Measurements from ENCODE around the gene HCRTR1.

- TF ChIP-seq ZNF121 (tag by site-specific recombination; IDR thresholded peaks at IDR 0.05) (no peak), ZNF76 (tag by site-specific recombination; IDR thresholded peaks at IDR 0.05; ENCODE audit: borderline replicate concordance, low read depth) (no peak), MYNN (tag by site-specific recombination; IDR thresholded peaks at IDR 0.05; ENCODE audit: borderline replicate concordance) (no peak), BCL11A (tag by site-specific recombination; IDR thresholded peaks at IDR 0.05; ENCODE audit: low read depth) (no peak), ZNF433 (tag by site-specific recombination; IDR thresholded peaks at IDR 0.05; ENCODE audit: low read depth) (no peak), CTCF (tag by site-specific recombination; IDR thresholded peaks at IDR 0.05) (no peak), ZBTB21 (tag by site-specific recombination; IDR thresholded peaks at IDR 0.05) (no peak), ZNF600 (tag by site-specific recombination; IDR thresholded peaks at IDR 0.05) (no peak), GLIS1 (tag by site-specific recombination; IDR thresholded peaks at IDR 0.05) (no peak), KLF9 (tag by site-specific recombination; IDR thresholded peaks at IDR 0.05; ENCODE audit: low read depth) (no peak)
- TF ChIP-seq, protein P1, sequence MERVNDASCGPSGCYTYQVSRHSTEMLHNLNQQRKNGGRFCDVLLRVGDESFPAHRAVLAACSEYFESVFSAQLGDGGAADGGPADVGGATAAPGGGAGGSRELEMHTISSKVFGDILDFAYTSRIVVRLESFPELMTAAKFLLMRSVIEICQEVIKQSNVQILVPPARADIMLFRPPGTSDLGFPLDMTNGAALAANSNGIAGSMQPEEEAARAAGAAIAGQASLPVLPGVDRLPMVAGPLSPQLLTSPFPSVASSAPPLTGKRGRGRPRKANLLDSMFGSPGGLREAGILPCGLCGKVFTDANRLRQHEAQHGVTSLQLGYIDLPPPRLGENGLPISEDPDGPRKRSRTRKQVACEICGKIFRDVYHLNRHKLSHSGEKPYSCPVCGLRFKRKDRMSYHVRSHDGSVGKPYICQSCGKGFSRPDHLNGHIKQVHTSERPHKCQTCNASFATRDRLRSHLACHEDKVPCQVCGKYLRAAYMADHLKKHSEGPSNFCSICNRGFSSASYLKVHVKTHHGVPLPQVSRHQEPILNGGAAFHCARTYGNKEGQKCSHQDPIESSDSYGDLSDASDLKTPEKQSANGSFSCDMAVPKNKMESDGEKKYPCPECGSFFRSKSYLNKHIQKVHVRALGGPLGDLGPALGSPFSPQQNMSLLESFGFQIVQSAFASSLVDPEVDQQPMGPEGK (tag by site-specific recombination; IDR thresholded peaks at IDR 0.05) = no peak
These were observed 22.1 kb downstream of the HCRTR1 start for GRCh38 chr1:31639543-31639942.

All from HEK293 (cell line).